Tibial artery (tissue), 4 donors: ENCODE results near the gene RALBP1.

Source experiments
- DNase-seq, 2 donors: peaks; one replicate each; pipeline ENCODE4 v3.0.0-alpha.2; 2019
- H3K27ac ChIP-seq, 2 donors: fragments of 200-600 bp; sonication (generic) in 1 of 2; 1 replicate in 1 of 2; 2 replicates in 1 of 2; pipeline ENCODE4 v1.5.1; 2018 to 2019; ENCODE audit warnings: mild to moderate bottlenecking in 1 of 2
- H3K27me3 ChIP-seq, 2 donors: fragments of 200-600 bp; sonication (generic) in 1 of 2; one replicate each; pipeline versions ENCODE4 v1.5.1 to v1.6.0; 2016 to 2019
- H3K36me3 ChIP-seq, 3 donors: fragments of 200-600 bp; sonication (generic) in 2 of 3; one replicate each; pipeline ENCODE4 v1.5.1; 2016 to 2019; ENCODE audit warnings: mild to moderate bottlenecking in 2 of 3
- H3K4me1 ChIP-seq, 4 donors: fragments of 200-600 bp; sonication (generic) in 2 of 4; 1 replicate in 3 of 4; 2 replicates in 1 of 4; pipeline ENCODE4 v1.5.1; 2016 to 2019
- H3K4me3 ChIP-seq, 2 donors: fragments of 200-600 bp; sonication (generic) in 1 of 2; 1 replicate in 1 of 2; 2 replicates in 1 of 2; pipeline ENCODE4 v1.5.1; 2018 to 2019; ENCODE audit warnings: mild to moderate bottlenecking in 2 of 2
- H3K9me3 ChIP-seq, 3 donors: fragments of 200-600 bp; sonication (generic) in 1 of 3; one replicate each; pipeline ENCODE4 v1.5.1; 2016 to 2019
- intact Hi-C: fragments of 100-400 bp; cut with DNase I; formaldehyde crosslinking; loops from one replicate; pipeline ENCODE4 v1.15.0; 2023; ENCODE audit warnings: low total_unique reads
- TF ChIP-seq, protein P1 (sequence below), 2 experiments: fragments of 200-600 bp in 1 of 2; fragments of 450-650 bp in 1 of 2; IDR thresholded peaks; one replicate each; pipeline ENCODE4 v1.5.1; 2017 to 2019; ENCODE audit warnings: antibody characterized with exemption in 2 of 2, mild to moderate bottlenecking in 1 of 2, moderate library complexity in 1 of 2

RALBP1 gene

DNA sequence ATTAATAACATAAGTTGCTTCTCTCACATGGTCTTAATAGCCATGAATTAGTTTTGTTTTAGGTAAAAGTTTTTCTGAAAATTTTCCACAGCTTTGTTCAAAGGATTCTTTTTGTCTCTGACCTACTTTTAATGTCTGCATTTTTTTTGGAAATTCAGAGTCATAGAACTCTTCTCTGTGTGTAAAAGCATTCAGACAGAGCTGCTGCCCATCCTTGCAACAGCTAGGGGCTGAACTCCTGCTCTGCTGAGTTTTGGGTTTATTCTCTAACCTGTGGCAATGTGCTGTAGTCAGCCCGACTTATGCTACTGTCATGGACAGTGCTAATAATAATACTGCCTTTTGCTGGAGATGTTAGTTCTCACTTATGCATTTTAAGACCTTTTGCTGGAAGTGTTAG, 44.1 kb downstream of the RALBP1 start:
- no peaks in the 10 kb centered on the region for H3K9me3 ChIP-seq
- intact Hi-C loops, result loop anchor here (10.0 kb wide), 2 partner anchors 155 to 445 kb away; no protein-coding TSS in a partner anchor
- H3K4me3 ChIP-seq, result no peak overlapping the region
- DNase-seq, result no peak
- H3K27ac ChIP-seq, result no peak overlapping the region
- H3K36me3 ChIP-seq, result peaks cover 15 to 38% (median 21%) of the 10 kb centered on the region in 3 donors
- TF ChIP-seq, protein P1, sequence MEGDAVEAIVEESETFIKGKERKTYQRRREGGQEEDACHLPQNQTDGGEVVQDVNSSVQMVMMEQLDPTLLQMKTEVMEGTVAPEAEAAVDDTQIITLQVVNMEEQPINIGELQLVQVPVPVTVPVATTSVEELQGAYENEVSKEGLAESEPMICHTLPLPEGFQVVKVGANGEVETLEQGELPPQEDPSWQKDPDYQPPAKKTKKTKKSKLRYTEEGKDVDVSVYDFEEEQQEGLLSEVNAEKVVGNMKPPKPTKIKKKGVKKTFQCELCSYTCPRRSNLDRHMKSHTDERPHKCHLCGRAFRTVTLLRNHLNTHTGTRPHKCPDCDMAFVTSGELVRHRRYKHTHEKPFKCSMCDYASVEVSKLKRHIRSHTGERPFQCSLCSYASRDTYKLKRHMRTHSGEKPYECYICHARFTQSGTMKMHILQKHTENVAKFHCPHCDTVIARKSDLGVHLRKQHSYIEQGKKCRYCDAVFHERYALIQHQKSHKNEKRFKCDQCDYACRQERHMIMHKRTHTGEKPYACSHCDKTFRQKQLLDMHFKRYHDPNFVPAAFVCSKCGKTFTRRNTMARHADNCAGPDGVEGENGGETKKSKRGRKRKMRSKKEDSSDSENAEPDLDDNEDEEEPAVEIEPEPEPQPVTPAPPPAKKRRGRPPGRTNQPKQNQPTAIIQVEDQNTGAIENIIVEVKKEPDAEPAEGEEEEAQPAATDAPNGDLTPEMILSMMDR (IDR thresholded peaks at IDR 0.05), result no peak
- no peaks in the 10 kb centered on the region for H3K27me3 ChIP-seq
- H3K4me1 ChIP-seq, result peaks cover 0 to 34% (median 13%) of the 10 kb centered on the region in 4 donors

GRCh38 chr18:9520666-9521065, 45.4 kb downstream of the RALBP1 start:
- intact Hi-C loops, result no loop called here

DNA sequence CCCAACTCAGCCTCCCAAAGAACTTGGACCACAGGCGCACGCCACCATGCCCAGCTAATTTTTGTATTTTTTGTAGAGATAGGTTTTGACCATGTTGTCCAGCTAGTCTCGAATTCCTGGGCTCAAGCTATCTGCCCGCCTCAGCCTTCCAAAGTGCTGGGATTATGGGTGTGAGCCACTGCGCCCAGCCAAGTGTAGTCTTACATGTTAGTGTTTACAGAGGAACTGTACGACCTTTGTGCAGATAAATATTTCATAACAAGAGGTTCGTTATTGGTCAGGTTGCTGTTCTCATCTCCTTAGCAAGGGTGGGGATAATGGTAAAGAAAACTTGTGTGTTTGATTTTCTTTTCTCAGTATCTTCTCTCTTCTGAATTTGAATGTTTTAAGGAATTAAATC, 46.5 kb downstream of the RALBP1 start:
- H3K27ac ChIP-seq, result no peak overlapping the region

More at GRCh38 chr18:9520666-9521065, 45.4 kb downstream of the RALBP1 start:
- DNase-seq, result no peak
- Histone ChIP-seq H3K9me3 (no peaks in the 10 kb centered on the region), H3K4me3 (no peak overlapping the region), H3K4me1 (peaks cover 0 to 34% (median 13%) of the 10 kb centered on the region in 4 donors), H3K27me3 (no peaks in the 10 kb centered on the region), H3K27ac (no peak overlapping the region), H3K36me3 (peaks cover 23 to 49% (median 34%) of the 10 kb centered on the region in 3 donors)
- TF ChIP-seq, protein P1 (IDR thresholded peaks at IDR 0.05), result no peak

GRCh38 chr18:9522952-9523351, 47.6 kb downstream of the RALBP1 start:
- TF ChIP-seq, protein P1 (IDR thresholded peaks at IDR 0.05), result no peak
- H3K4me1 ChIP-seq, result peaks cover 0 to 15% (median 6%) of the 10 kb centered on the region in 4 donors
- H3K27ac ChIP-seq, result no peak overlapping the region
- H3K36me3 ChIP-seq, result peaks cover 28 to 55% (median 39%) of the 10 kb centered on the region in 3 donors
- H3K27me3 ChIP-seq, result no peaks in the 10 kb centered on the region
- intact Hi-C loops, result no loop called here
- H3K9me3 ChIP-seq, result no peaks in the 10 kb centered on the region
- DNase-seq, result no peak
- no peak overlapping the region for H3K4me3 ChIP-seq

More for the DNA sequence above, 46.5 kb downstream of the RALBP1 start:
- Histone ChIP-seq H3K4me1 (peaks cover 0 to 24% (median 12%) of the 10 kb centered on the region in 4 donors), H3K27me3 (no peaks in the 10 kb centered on the region), H3K4me3 (no peak overlapping the region), H3K36me3 (peaks cover 28 to 60% (median 42%) of the 10 kb centered on the region in 3 donors), H3K9me3 (no peaks in the 10 kb centered on the region)
- no peak for DNase-seq
- intact Hi-C loops, result no loop called here
- TF ChIP-seq, protein P1 (IDR thresholded peaks at IDR 0.05), result no peak

DNA sequence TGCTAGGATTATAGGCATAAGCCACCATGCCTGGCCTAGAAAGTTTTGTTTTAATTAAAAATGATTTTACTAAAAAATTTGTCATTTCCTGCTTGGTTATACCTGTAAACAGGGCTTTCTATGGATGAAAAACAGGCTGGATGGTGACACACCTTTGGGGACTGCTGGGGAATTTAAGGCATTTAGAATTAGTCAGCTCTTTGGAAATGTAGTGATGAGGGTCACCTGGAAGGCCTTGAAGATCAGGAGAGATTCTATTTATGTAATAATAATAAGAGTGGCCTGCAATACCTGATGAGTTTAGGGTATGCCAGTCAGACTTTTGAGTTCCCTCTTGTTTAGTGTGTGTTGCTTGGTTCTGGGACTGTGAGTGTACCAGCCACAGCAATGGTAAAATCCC, 51.1 kb downstream of the RALBP1 start:
- Histone ChIP-seq H3K27me3 (no peaks in the 10 kb centered on the region), H3K36me3 (peaks cover 28 to 77% (median 52%) of the 10 kb centered on the region in 3 donors)

More for the DNA sequence above, 51.1 kb downstream of the RALBP1 start:
- Histone ChIP-seq H3K27ac (no peak overlapping the region), H3K9me3 (no peaks in the 10 kb centered on the region), H3K4me3 (no peak overlapping the region), H3K4me1 (no peaks in the 10 kb centered on the region)
- intact Hi-C loops, result no loop called here
- TF ChIP-seq, protein P1 (IDR thresholded peaks at IDR 0.05), result no peak
- no peak for DNase-seq
